K562 (cell line): Measurements from ENCODE around the gene FOSL1. TPM values are rescaled to one million over a fixed set of nuclear protein-coding genes. Genes with fewer than 3 reads are reported as not detected.

Experiments used
- BACH1 ChIP-seq: fragments of 200-800 bp; sonication (Bioruptor generic); IDR thresholded peaks from 2 replicates; pipeline ENCODE4 v1.6.1; 2016; ENCODE audit warnings: missing genetic modification characterization, missing compliant biosample characterization
- CHD4 ChIP-seq: fragments of 200-600 bp; sonication (generic); IDR thresholded peaks from 3 replicates; pipeline ENCODE4 v1.6.1; 2012; ENCODE audit warnings: low read depth, mild to moderate bottlenecking, mixed read lengths, low read length, inconsistent platforms; ENCODE audit not compliant: insufficient read depth, insufficient replicate concordance, poor library complexity, severe bottlenecking
- ETV1 ChIP-seq: fragments of 450-650 bp; conservative IDR thresholded peaks from 2 replicates; pipeline ENCODE4 v1.6.1; 2016; ENCODE audit warnings: missing genetic modification characterization, control low read depth, low read depth, missing compliant biosample characterization
- ETV5 ChIP-seq: sonication (generic); formaldehyde crosslinking; IDR thresholded peaks from 2 replicates; pipeline ENCODE4 v1.4.0; 2020; ENCODE audit warnings: low read depth, mild to moderate bottlenecking, missing genetic modification reagents
- FUS ChIP-seq: fragments of 200-400 bp; formaldehyde crosslinking; optimal IDR thresholded peaks from 2 replicates; pipeline ENCODE3; 2017; ENCODE audit warnings: low read depth, low read length
- KHSRP ChIP-seq: fragments of 450-650 bp; IDR thresholded peaks from 2 replicates; pipeline ENCODE4 v1.6.1; 2017
- KLF13 ChIP-seq: fragments of 450-650 bp; IDR thresholded peaks from 2 replicates; pipeline ENCODE4 v1.6.1; 2016; ENCODE audit warnings: missing genetic modification characterization, low read depth, mild to moderate bottlenecking, missing compliant biosample characterization, moderate library complexity, borderline replicate concordance
- MAFG ChIP-seq: fragments of 450-650 bp; conservative IDR thresholded peaks from 2 replicates; pipeline ENCODE4 v1.6.1; 2016; ENCODE audit warnings: missing genetic modification characterization, missing compliant biosample characterization
- MAFK ChIP-seq: IDR thresholded peaks from 2 replicates; pipeline ENCODE4 v1.6.1; 2011; ENCODE audit warnings: low read length, improper control_type of control experiment
- MCM5 ChIP-seq: fragments of 450-650 bp; IDR thresholded peaks from 2 replicates; pipeline ENCODE4 v1.6.1; 2016; ENCODE audit warnings: low read depth
- MTA1 ChIP-seq: fragments of 450-650 bp; IDR thresholded peaks from 2 replicates; pipeline ENCODE4 v1.6.1; 2017; ENCODE audit warnings: borderline replicate concordance
- NR3C1 ChIP-seq: sonication (generic); formaldehyde crosslinking; IDR thresholded peaks from 2 replicates; pipeline ENCODE4 v1.8.1; 2022; ENCODE audit warnings: missing genetic modification reagents
- SMARCA5 ChIP-seq: fragments of 450-650 bp; IDR thresholded peaks from 2 replicates; pipeline ENCODE4 v1.6.1; 2016
- SRSF7 ChIP-seq: fragments of 200-400 bp; formaldehyde crosslinking; optimal IDR thresholded peaks from 2 replicates; pipeline ENCODE3; 2017; ENCODE audit warnings: mild to moderate bottlenecking, low read depth, low read length
- STAT5A ChIP-seq: IDR thresholded peaks from 2 replicates; pipeline ENCODE4 v1.6.1; 2012; ENCODE audit warnings: low read length, inconsistent platforms, borderline replicate concordance
- TEAD1 ChIP-seq, 2 experiments: fragments of 450-650 bp in 1 of 2; sonication (generic) in 1 of 2; formaldehyde crosslinking; IDR thresholded peaks; 2 replicates each; pipeline versions ENCODE4 v1.4.0 to v1.8.0; 2020 to 2022; ENCODE audit warnings: mild to moderate bottlenecking in 2 of 2, missing genetic modification reagents in 1 of 2
- TGIF2 ChIP-seq: sonication (generic); formaldehyde crosslinking; IDR thresholded peaks from 2 replicates; pipeline ENCODE4 v1.8.1; 2022; ENCODE audit warnings: mild to moderate bottlenecking, missing genetic modification reagents, moderate library complexity
- ZBTB7A ChIP-seq: IDR thresholded peaks from 2 replicates; pipeline ENCODE4 v1.6.1; 2011; ENCODE audit warnings: low read depth, mild to moderate bottlenecking, low read length, moderate library complexity, borderline replicate concordance; ENCODE audit not compliant: control insufficient read depth
- ZFP36 ChIP-seq: fragments of 150-350 bp; IDR thresholded peaks from 2 replicates; pipeline ENCODE4 v1.6.1; 2018; ENCODE audit warnings: low read length, low read depth; ENCODE audit not compliant: partially characterized antibody
- ZNF239 ChIP-seq: fragments of 250-450 bp; sonication (Bioruptor Pico); IDR thresholded peaks from 2 replicates; pipeline ENCODE4 v1.4.0; 2020; ENCODE audit warnings: mild to moderate bottlenecking
- ZNF41 ChIP-seq: fragments of 250-450 bp; sonication (Bioruptor Pico); conservative IDR thresholded peaks from 2 replicates; pipeline ENCODE4 v1.4.0; 2020; ENCODE audit warnings: mild to moderate bottlenecking
- ZNF780A ChIP-seq: fragments of 250-450 bp; sonication (Bioruptor Pico); IDR thresholded peaks from 2 replicates; pipeline ENCODE4 v1.5.0; 2021; ENCODE audit warnings: mild to moderate bottlenecking
- polyA plus RNA-seq, 8 experiments: library from polyadenylated mRNA; depleted of rRNA in 4 of 8; stranded (reverse) in 5 of 8; unstranded in 3 of 8; fragments of >200 nt; fragmentation: Nextera tagmentation in 2 of 8; fragmentation: Illumina TruSeq in 1 of 8; extraction: Ambion mirVana in 2 of 8; extraction: Trizol in 1 of 8; gene quantifications; 2 replicates each; pipeline versions ENCODE4 v1.2.1 to v1.2.3, GENCODE V29; 2011 to 2014; ENCODE audit warnings: inconsistent platforms in 1 of 8, missing spikeins in 1 of 8
- total RNA-seq, 7 experiments: library from RNA; depleted of rRNA in 6 of 7; stranded (reverse); fragments of >200 nt in 6 of 7; fragmentation: Illumina TruSeq in 2 of 7; extraction: Trizol in 2 of 7; gene quantifications; 2 replicates each; pipeline versions ENCODE4 v1.2.1 to v1.2.3, GENCODE V29; 2011 to 2021; ENCODE audit warnings: low replicate concordance in 1 of 7
- TF ChIP-seq, protein P1 (sequence below): fragments of 250-450 bp; sonication (Bioruptor Pico); IDR thresholded peaks from 2 replicates; pipeline ENCODE4 v1.8.0; 2021; ENCODE audit warnings: borderline replicate concordance, mild to moderate bottlenecking, moderate library complexity; ENCODE audit not compliant: poor library complexity, severe bottlenecking
- TF ChIP-seq, protein P2 (sequence below): fragments of 250-450 bp; sonication (Bioruptor Pico); IDR thresholded peaks from 2 replicates; pipeline ENCODE4 v1.9.0; 2021; ENCODE audit warnings: mild to moderate bottlenecking, inconsistent platforms
- TF ChIP-seq, protein P3 (sequence below): fragments of 250-450 bp; sonication (Bioruptor Pico); IDR thresholded peaks from 2 replicates; pipeline ENCODE4 v1.4.0; 2020; ENCODE audit warnings: mild to moderate bottlenecking

FOSL1 gene
- total and polyA plus RNA-seq, 9 of the 15 experiments (the other 6 are each of a cell fraction or from before 2014, with no cell fraction given): 3.5 to 39.6 (median 10.0) TPM

DNA sequence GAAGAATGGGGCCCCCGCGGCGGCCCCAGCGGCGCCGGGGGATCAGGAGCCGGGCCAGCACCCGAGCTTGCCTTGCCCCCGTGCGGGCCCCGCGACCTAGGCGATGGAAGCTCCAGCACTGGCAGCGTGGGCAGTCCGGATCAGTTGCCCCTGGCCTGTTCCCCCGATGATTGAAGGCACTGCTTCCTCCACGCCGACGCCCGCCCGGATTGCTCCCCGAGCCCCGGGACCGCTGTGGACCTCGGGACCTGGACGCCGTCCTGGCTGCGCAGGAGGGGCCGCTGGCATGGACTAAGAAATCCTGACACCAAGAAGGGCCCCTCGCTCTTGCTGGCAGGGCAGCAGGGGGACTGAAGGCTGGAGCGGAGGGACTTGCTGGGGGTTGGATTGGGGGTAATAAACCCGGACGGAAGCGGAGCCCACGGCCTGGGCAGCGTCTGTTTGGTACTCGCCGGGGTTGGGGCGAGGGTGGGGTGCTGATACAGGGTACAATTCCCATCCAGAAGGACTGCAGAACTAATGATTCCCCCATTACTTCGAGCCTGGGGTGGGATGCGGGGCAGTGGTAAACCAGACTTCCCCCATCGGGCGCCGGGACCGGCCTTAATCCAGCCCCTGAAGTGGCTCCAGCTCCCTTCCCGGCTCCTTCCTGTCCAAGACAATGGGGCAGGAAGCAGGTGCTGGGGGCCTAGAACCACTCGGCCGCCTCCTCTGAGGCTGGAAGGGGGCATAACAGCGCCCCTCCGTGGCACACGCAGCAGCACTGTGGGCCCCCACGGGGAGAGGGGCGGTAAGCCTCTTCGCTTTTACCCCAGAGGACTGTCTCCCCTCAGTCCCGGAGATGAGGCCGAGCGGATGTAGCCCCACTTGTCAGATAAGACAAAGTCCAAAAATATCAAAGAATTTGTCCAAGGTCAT, 8.7 kb downstream of the FOSL1 start (continued):
- TF ChIP-seq MTA1: no peak
- TF ChIP-seq STAT5A: no peak
- TF ChIP-seq SRSF7: no peak
- peak; percentile 97 for TF ChIP-seq ZFP36
- no peak for TF ChIP-seq BACH1
- TF ChIP-seq, protein P1, sequence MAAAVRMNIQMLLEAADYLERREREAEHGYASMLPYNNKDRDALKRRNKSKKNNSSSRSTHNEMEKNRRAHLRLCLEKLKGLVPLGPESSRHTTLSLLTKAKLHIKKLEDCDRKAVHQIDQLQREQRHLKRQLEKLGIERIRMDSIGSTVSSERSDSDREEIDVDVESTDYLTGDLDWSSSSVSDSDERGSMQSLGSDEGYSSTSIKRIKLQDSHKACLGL (CRISPR knock-in tag): no peak
- TF ChIP-seq ETV5: peak; percentile 79
- TF ChIP-seq TEAD1 (CRISPR knock-in tag; IDR thresholded peaks at IDR 0.05): peak in 1 of 2 experiments; percentile 62; a peak in 1 of 4 replicates
- peak; percentile 87 for TF ChIP-seq ZBTB7A
- no peak for TF ChIP-seq ZNF239 (CRISPR knock-in tag)
- TF ChIP-seq, protein P2, sequence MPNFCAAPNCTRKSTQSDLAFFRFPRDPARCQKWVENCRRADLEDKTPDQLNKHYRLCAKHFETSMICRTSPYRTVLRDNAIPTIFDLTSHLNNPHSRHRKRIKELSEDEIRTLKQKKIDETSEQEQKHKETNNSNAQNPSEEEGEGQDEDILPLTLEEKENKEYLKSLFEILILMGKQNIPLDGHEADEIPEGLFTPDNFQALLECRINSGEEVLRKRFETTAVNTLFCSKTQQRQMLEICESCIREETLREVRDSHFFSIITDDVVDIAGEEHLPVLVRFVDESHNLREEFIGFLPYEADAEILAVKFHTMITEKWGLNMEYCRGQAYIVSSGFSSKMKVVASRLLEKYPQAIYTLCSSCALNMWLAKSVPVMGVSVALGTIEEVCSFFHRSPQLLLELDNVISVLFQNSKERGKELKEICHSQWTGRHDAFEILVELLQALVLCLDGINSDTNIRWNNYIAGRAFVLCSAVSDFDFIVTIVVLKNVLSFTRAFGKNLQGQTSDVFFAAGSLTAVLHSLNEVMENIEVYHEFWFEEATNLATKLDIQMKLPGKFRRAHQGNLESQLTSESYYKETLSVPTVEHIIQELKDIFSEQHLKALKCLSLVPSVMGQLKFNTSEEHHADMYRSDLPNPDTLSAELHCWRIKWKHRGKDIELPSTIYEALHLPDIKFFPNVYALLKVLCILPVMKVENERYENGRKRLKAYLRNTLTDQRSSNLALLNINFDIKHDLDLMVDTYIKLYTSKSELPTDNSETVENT (CRISPR knock-in tag): no peak
- TF ChIP-seq TGIF2 (CRISPR knock-in tag): peak; percentile 67; the same call in 1 of the 2 replicates
- TF ChIP-seq NR3C1 (CRISPR knock-in tag): 0 out of 2 replicates have a peak, but pooled peaks have one; percentile 17
- TF ChIP-seq, protein P3, sequence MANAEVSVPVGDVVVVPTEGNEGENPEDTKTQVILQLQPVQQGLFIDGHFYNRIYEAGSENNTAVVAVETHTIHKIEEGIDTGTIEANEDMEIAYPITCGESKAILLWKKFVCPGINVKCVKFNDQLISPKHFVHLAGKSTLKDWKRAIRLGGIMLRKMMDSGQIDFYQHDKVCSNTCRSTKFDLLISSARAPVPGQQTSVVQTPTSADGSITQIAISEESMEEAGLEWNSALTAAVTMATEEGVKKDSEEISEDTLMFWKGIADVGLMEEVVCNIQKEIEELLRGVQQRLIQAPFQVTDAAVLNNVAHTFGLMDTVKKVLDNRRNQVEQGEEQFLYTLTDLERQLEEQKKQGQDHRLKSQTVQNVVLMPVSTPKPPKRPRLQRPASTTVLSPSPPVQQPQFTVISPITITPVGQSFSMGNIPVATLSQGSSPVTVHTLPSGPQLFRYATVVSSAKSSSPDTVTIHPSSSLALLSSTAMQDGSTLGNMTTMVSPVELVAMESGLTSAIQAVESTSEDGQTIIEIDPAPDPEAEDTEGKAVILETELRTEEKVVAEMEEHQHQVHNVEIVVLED (CRISPR knock-in tag): no peak
- no peak for TF ChIP-seq MAFG
- peak; percentile 88 for TF ChIP-seq ETV1
- TF ChIP-seq ZNF41: no peak
- no peak for TF ChIP-seq FUS
- TF ChIP-seq KLF13 (tag): no peak
- no peak for TF ChIP-seq MAFK
- no peak for TF ChIP-seq KHSRP
- TF ChIP-seq SMARCA5: no peak
- TF ChIP-seq MCM5: no peak
- TF ChIP-seq CHD4: no peak
- 0 out of 2 replicates have a peak, but pooled peaks have one; percentile 44 for TF ChIP-seq ZNF780A (CRISPR knock-in tag)
